ENCODE measurements around the gene RPP25. TPM values are rescaled to one million over a fixed set of nuclear protein-coding genes. Genes with fewer than 3 reads are reported as not detected.

RPP25 gene
- total RNA-seq, 2 experiments from 2014 or later: 3.8 TPM

DNA sequence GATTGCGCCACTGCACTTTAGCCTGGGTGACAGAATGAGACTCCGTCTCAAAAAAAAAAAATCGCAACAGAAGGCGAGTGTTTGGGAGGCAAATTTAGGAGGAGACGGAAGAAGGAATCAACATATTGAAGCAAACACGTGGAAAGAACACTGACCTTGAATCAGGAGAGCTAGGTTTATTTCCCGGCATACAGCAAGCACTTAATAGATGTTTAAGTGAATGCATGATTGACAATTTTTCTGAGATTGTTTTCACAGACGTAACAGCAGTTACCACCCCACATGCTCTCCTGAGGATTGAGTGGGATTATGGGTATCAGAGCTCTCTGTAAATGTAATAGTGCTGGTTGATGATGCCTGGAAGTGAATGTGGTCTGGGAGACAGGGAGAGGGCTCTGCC, 5.6 kb upstream of the RPP25 start:
- CTCF ChIA-PET: interaction anchor here (1.7 to 2.6 kb wide), 2 partner anchors 11 to 60 kb away, joined by 5 to 18 read pairs; no protein-coding TSS in a partner anchor
- H3K4me3 Mint-ChIP-seq: no peak overlapping the region
- DNase-seq: no peak
- no peaks in the 10 kb centered on the region for H3K36me3 Mint-ChIP-seq
- H3K4me1 Mint-ChIP-seq (ENCODE audit: low read depth): peaks cover 37% of the 10 kb centered on the region
- intact Hi-C loops (cut with micrococcal nuclease): no loop called here
- H3K27ac Mint-ChIP-seq: no peak overlapping the region
- peaks cover 21% of the 10 kb centered on the region for H3K27me3 Mint-ChIP-seq
- POLR2A ChIA-PET: interaction anchor here (0.6 kb wide), 1 partner anchor 426 kb away, joined by 3 read pairs; no protein-coding TSS in a partner anchor
- H3K9me3 Mint-ChIP-seq: no peaks in the 10 kb centered on the region

DNA sequence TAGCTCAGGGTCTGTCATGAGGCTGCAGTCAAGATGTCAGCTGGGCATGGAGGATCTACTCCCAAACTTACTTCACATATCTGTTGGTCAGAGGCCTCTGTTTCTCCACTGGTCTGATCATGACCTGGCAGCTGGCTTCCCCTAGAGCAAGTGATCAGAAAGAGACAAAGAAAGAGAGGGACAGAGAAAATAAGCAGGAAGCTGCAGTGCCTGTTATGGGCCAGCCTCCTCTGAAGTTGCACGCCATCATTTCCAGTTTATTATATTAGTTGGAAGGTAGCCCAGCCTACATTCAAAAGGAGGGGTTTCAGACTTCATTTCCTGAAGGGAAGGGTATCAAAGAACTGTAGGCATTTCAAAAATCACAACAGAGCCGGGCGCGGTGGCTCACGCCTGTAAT, 5.0 kb upstream of the RPP25 start:
- intact Hi-C loops (cut with micrococcal nuclease): loop anchor here (1.0 kb wide), 1 partner anchor 23 kb away; no protein-coding TSS in a partner anchor
- H3K36me3 Mint-ChIP-seq: no peaks in the 10 kb centered on the region
- H3K4me3 Mint-ChIP-seq: no peak overlapping the region
- H3K4me1 Mint-ChIP-seq (ENCODE audit: low read depth): peaks cover 37% of the 10 kb centered on the region
- no peaks in the 10 kb centered on the region for H3K9me3 Mint-ChIP-seq
- CTCF ChIA-PET: interaction anchor here (1.0 to 2.6 kb wide), 4 partner anchors 11 to 243 kb away, joined by 3 to 18 read pairs (median 4); no protein-coding TSS in a partner anchor
- peaks cover 21% of the 10 kb centered on the region for H3K27me3 Mint-ChIP-seq
- no peak overlapping the region for H3K27ac Mint-ChIP-seq
- POLR2A ChIA-PET: interaction anchor here (0.7 to 1.6 kb wide), 2 partner anchors 17 to 243 kb away, joined by 4 read pairs; no protein-coding TSS in a partner anchor
- DNase-seq: no peak

DNA sequence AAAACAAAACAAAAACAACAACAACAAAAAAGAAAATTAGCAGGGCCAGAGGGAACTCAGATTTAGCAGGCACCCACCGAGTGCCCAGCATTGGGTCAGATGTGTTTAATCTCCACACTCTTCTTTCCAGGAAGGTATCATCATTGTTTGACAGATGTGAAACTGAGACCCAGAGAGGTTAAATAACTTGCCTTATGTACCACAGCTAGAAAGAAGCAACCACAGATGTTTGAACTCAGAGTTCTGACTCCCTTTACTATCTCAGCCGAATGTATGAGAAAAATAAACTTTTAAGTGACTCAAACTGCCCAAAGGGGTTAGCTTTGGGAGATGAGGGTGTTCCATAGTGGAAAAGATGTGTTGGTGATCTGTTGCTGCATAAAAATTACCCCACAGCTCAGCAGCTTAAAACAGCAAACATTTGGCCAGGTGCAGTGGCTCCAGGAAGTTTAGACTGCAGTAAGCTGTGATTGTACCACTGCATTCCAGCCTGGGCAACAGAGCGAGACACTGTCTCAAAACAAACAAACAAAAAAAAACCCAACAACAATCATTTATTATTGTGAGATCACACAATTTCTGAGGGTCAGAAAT, 4.5 kb upstream of the RPP25 start:
- Mint-ChIP-seq H3K27me3 (peaks cover 21% of the 10 kb centered on the region), H3K9me3 (no peaks in the 10 kb centered on the region), H3K4me1 (ENCODE audit: low read depth) (peaks cover 38% of the 10 kb centered on the region), H3K27ac (peak overlapping the region; percentile 26), H3K36me3 (no peaks in the 10 kb centered on the region), H3K4me3 (no peak overlapping the region)
- ChIA-PET POLR2A (interaction anchor here (0.7 to 1.6 kb wide), 3 partner anchors 18 to 243 kb away, joined by 3 to 4 read pairs (median 4); partner anchors contain the start of gene PPCDC), CTCF (interaction anchor here (0.6 to 2.6 kb wide), 5 partner anchors 10 to 243 kb away, joined by 3 to 18 read pairs (median 4); no protein-coding TSS in a partner anchor)
- DNase-seq: peak; percentile 26
- intact Hi-C loops (cut with micrococcal nuclease): loop anchor here (1.0 kb wide), 1 partner anchor 23 kb away; no protein-coding TSS in a partner anchor

GRCh38 chr15:74960286-74960685, 3.7 kb upstream of the RPP25 start:
- H3K9me3 Mint-ChIP-seq: no peaks in the 10 kb centered on the region
- CTCF ChIA-PET: interaction anchor here (0.8 to 1.2 kb wide), 6 partner anchors 9 to 842 kb away, joined by 3 to 7 read pairs (median 3); no protein-coding TSS in a partner anchor
- H3K36me3 Mint-ChIP-seq: no peaks in the 10 kb centered on the region
- no peak overlapping the region for H3K4me3 Mint-ChIP-seq
- no peak overlapping the region for H3K27ac Mint-ChIP-seq
- POLR2A ChIA-PET: interaction anchor here (0.6 to 1.6 kb wide), 3 partner anchors 19 to 63 kb away, joined by 3 to 4 read pairs (median 3); partner anchors contain the start of gene PPCDC
- intact Hi-C loops (cut with micrococcal nuclease): no loop called here
- DNase-seq: no peak
- peaks cover 21% of the 10 kb centered on the region for H3K27me3 Mint-ChIP-seq
- H3K4me1 Mint-ChIP-seq (ENCODE audit: low read depth): peaks cover 47% of the 10 kb centered on the region

GRCh38 chr15:74959586-74959939, 3.0 kb upstream of the RPP25 start:
- Mint-ChIP-seq H3K27ac (no peak overlapping the region), H3K4me1 (ENCODE audit: low read depth) (peaks cover 50% of the 10 kb centered on the region), H3K4me3 (no peak overlapping the region), H3K9me3 (no peaks in the 10 kb centered on the region), H3K27me3 (peaks cover 21% of the 10 kb centered on the region), H3K36me3 (no peaks in the 10 kb centered on the region)
- ChIA-PET CTCF (interaction anchor here (0.8 to 1.2 kb wide), 7 partner anchors 9 to 843 kb away, joined by 3 to 7 read pairs (median 3); no protein-coding TSS in a partner anchor), POLR2A (no interaction called here)
- intact Hi-C loops (cut with micrococcal nuclease): loop anchor here (5.0 kb wide), 1 partner anchor 493 kb away; the partner anchor contains the start of gene SIN3A
- no peak for DNase-seq

- Mint-ChIP-seq H3K4me1 (ENCODE audit: low read depth) (peaks cover 50% of the 10 kb centered on the region), H3K4me3 (no peak overlapping the region), H3K9me3 (no peaks in the 10 kb centered on the region), H3K27ac (no peak overlapping the region), H3K36me3 (no peaks in the 10 kb centered on the region), H3K27me3 (peaks cover 21% of the 10 kb centered on the region)
- ChIA-PET CTCF (interaction anchor here (0.9 to 1.2 kb wide), 2 partner anchors 8 to 9 kb away, joined by 3 to 7 read pairs; no protein-coding TSS in a partner anchor), POLR2A (interaction anchor here (0.6 kb wide), 1 partner anchor 94 kb away, joined by 4 read pairs; no protein-coding TSS in a partner anchor)
- DNase-seq: no peak
- intact Hi-C loops (cut with micrococcal nuclease): loop anchor here (5.0 kb wide), 1 partner anchor 493 kb away; the partner anchor contains the start of gene SIN3A
These were observed 2.5 kb upstream of the RPP25 start for GRCh38 chr15:74958908-74959585.

GRCh38 chr15:74958320-74958907, 1.8 kb upstream of the RPP25 start:
- Mint-ChIP-seq H3K27ac (no peak overlapping the region), H3K4me3 (no peak overlapping the region), H3K9me3 (no peaks in the 10 kb centered on the region), H3K27me3 (peaks cover 21% of the 10 kb centered on the region), H3K4me1 (ENCODE audit: low read depth) (peaks cover 50% of the 10 kb centered on the region), H3K36me3 (no peaks in the 10 kb centered on the region)
- POLR2A ChIA-PET: interaction anchor here (0.6 kb wide), 1 partner anchor 93 kb away, joined by 4 read pairs; no protein-coding TSS in a partner anchor
- intact Hi-C loops (cut with micrococcal nuclease): loop anchor here (5.0 kb wide), 1 partner anchor 494 kb away; the partner anchor contains the start of gene SIN3A
- peak; percentile 22 for DNase-seq
- CTCF ChIA-PET: interaction anchor here (0.6 kb wide), 1 partner anchor 16 kb away, joined by 3 read pairs; no protein-coding TSS in a partner anchor

- H3K36me3 Mint-ChIP-seq: no peaks in the 10 kb centered on the region
- intact Hi-C loops (cut with micrococcal nuclease): loop anchor here (2.0 to 5.0 kb wide), 4 partner anchors 19 to 495 kb away; partner anchors contain the start of genes COX5A and SIN3A
- peaks cover 50% of the 10 kb centered on the region for H3K4me1 Mint-ChIP-seq (ENCODE audit: low read depth)
- peak; percentile 23 for DNase-seq
- CTCF ChIA-PET: interaction anchor here (0.6 to 2.5 kb wide), 7 partner anchors 18 to 573 kb away, joined by 3 to 16 read pairs (median 4); partner anchors contain the start of gene SCAMP5
- peak overlapping the region; percentile 35 for H3K4me3 Mint-ChIP-seq
- H3K27ac Mint-ChIP-seq: no peak overlapping the region
- POLR2A ChIA-PET: interaction anchor here (0.8 to 1.6 kb wide), 2 partner anchors 66 to 173 kb away, joined by 3 to 7 read pairs; partner anchors contain the start of gene PPCDC
- peaks cover 21% of the 10 kb centered on the region for H3K27me3 Mint-ChIP-seq
- H3K9me3 Mint-ChIP-seq: no peaks in the 10 kb centered on the region
These were observed 984 bp upstream of the RPP25 start for GRCh38 chr15:74957476-74958035.

- Mint-ChIP-seq H3K36me3 (no peaks in the 10 kb centered on the region), H3K4me3 (peak overlapping the region; percentile 45), H3K27me3 (peaks cover 21% of the 10 kb centered on the region), H3K4me1 (ENCODE audit: low read depth) (peaks cover 44% of the 10 kb centered on the region), H3K9me3 (no peaks in the 10 kb centered on the region), H3K27ac (no peak overlapping the region)
- ChIA-PET POLR2A (interaction anchor here (1.0 to 1.6 kb wide), 2 partner anchors 67 to 247 kb away, joined by 5 to 7 read pairs; partner anchors contain the start of gene PPCDC), CTCF (interaction anchor here (0.6 to 2.5 kb wide), 11 partner anchors 20 to 322 kb away, joined by 3 to 16 read pairs (median 5); partner anchors contain the start of genes C15orf39 and FAM219B)
- intact Hi-C loops (cut with micrococcal nuclease): loop anchor here (2.0 to 5.0 kb wide), 4 partner anchors 17 to 496 kb away; partner anchors contain the start of genes COX5A and SIN3A
- DNase-seq: peak; percentile 82
These were observed 550 bp downstream of the RPP25 start for GRCh38 chr15:74955796-74956647.

- POLR2A ChIA-PET: no interaction called here
- Mint-ChIP-seq H3K36me3 (no peaks in the 10 kb centered on the region), H3K27ac (no peak overlapping the region), H3K9me3 (no peaks in the 10 kb centered on the region), H3K27me3 (peaks cover 21% of the 10 kb centered on the region), H3K4me1 (ENCODE audit: low read depth) (peaks cover 39% of the 10 kb centered on the region), H3K4me3 (peak overlapping the region; percentile 45)
- CTCF ChIA-PET: interaction anchor here (1.0 to 2.5 kb wide), 5 partner anchors 55 to 249 kb away, joined by 3 to 16 read pairs (median 6); partner anchors contain the start of gene CPLX3
- intact Hi-C loops (cut with micrococcal nuclease): loop anchor here (5.0 kb wide), 1 partner anchor 497 kb away; the partner anchor contains the start of gene SIN3A
- no peak for DNase-seq
These were observed 1.6 kb downstream of the RPP25 start for GRCh38 chr15:74955017-74955416.
